ENCODE data around the gene TCAIM. TPM values are rescaled to one million over a fixed set of nuclear protein-coding genes. Genes with fewer than 3 reads are reported as not detected.

Gene TCAIM
- total and polyA plus RNA-seq, 2 experiments from 2014 or later = 10.3 to 26.0 TPM

DNA sequence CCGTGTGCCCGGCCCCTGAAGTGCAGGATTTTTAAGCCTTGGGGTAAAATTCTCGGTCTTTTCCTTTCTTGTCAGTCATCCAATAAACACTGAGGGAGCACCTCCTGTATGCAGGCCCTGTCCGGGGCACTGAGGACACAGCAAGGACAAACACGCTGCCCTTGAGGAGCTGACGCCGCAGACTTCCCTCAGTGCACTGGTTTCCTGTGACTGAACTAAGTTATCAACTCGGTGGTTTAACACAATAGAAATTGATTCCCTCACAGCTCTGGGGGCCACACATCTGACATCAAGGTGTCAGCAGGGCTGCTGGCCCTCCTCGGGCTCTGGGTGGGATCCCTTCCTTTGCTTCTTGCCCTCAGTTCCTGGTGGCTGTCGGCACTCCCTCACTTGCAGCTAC is 73.8 kb downstream of the TCAIM start (continued):
- TF ChIP-seq JUNB (IDR thresholded peaks at IDR 0.05; ENCODE audit: unreplicated experiment) (no peak), NANOG (IDR thresholded peaks at IDR 0.05; ENCODE audit: borderline replicate concordance) (no peak), CREB1 (CRISPR knock-in tag; IDR thresholded peaks at IDR 0.05; ENCODE audit: low read depth) (no peak), ZNF331 (CRISPR knock-in tag; IDR thresholded peaks at IDR 0.05; ENCODE audit: low read depth) (no peak)
- TF ChIP-seq, protein P1, sequence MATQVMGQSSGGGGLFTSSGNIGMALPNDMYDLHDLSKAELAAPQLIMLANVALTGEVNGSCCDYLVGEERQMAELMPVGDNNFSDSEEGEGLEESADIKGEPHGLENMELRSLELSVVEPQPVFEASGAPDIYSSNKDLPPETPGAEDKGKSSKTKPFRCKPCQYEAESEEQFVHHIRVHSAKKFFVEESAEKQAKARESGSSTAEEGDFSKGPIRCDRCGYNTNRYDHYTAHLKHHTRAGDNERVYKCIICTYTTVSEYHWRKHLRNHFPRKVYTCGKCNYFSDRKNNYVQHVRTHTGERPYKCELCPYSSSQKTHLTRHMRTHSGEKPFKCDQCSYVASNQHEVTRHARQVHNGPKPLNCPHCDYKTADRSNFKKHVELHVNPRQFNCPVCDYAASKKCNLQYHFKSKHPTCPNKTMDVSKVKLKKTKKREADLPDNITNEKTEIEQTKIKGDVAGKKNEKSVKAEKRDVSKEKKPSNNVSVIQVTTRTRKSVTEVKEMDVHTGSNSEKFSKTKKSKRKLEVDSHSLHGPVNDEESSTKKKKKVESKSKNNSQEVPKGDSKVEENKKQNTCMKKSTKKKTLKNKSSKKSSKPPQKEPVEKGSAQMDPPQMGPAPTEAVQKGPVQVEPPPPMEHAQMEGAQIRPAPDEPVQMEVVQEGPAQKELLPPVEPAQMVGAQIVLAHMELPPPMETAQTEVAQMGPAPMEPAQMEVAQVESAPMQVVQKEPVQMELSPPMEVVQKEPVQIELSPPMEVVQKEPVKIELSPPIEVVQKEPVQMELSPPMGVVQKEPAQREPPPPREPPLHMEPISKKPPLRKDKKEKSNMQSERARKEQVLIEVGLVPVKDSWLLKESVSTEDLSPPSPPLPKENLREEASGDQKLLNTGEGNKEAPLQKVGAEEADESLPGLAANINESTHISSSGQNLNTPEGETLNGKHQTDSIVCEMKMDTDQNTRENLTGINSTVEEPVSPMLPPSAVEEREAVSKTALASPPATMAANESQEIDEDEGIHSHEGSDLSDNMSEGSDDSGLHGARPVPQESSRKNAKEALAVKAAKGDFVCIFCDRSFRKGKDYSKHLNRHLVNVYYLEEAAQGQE (IDR thresholded peaks at IDR 0.05; ENCODE audit: unreplicated experiment) = no peak

DNA sequence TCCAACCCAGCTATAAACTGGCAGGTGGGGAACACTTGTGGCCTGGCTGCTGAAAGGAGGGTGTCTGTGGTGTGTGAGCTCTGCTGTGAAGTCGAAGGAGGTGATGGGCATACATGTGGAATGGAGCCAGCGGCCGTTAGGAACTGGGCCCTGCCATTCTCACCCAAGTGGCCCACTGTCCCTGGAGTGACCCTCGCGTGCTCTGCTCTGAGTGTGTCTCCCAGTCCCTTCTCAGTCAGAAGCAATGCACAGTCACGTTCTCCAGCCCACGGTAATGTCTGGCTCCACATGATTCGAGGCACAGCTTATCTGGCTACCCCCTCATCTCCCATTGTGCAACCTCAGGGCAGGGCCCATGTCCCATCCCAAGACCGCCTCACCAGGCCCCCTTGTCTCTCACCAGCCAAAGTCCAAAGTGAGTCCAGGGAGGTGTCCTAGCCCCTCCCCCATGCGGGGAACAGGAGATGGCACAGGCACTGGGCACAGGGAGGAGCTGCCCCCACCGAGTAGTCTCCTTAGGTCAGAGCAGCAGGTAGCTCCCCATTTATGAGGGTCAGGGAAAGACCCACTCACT is 76.0 kb downstream of the TCAIM start:
- no peak for DNase-seq (ENCODE audit: low spot score)
- TF ChIP-seq ZNF114 (CRISPR knock-in tag; IDR thresholded peaks at IDR 0.05) = no peak
- no peak for TF ChIP-seq STAT1 (IDR thresholded peaks at IDR 0.05; ENCODE audit: unreplicated experiment)
- TF ChIP-seq, protein P2, sequence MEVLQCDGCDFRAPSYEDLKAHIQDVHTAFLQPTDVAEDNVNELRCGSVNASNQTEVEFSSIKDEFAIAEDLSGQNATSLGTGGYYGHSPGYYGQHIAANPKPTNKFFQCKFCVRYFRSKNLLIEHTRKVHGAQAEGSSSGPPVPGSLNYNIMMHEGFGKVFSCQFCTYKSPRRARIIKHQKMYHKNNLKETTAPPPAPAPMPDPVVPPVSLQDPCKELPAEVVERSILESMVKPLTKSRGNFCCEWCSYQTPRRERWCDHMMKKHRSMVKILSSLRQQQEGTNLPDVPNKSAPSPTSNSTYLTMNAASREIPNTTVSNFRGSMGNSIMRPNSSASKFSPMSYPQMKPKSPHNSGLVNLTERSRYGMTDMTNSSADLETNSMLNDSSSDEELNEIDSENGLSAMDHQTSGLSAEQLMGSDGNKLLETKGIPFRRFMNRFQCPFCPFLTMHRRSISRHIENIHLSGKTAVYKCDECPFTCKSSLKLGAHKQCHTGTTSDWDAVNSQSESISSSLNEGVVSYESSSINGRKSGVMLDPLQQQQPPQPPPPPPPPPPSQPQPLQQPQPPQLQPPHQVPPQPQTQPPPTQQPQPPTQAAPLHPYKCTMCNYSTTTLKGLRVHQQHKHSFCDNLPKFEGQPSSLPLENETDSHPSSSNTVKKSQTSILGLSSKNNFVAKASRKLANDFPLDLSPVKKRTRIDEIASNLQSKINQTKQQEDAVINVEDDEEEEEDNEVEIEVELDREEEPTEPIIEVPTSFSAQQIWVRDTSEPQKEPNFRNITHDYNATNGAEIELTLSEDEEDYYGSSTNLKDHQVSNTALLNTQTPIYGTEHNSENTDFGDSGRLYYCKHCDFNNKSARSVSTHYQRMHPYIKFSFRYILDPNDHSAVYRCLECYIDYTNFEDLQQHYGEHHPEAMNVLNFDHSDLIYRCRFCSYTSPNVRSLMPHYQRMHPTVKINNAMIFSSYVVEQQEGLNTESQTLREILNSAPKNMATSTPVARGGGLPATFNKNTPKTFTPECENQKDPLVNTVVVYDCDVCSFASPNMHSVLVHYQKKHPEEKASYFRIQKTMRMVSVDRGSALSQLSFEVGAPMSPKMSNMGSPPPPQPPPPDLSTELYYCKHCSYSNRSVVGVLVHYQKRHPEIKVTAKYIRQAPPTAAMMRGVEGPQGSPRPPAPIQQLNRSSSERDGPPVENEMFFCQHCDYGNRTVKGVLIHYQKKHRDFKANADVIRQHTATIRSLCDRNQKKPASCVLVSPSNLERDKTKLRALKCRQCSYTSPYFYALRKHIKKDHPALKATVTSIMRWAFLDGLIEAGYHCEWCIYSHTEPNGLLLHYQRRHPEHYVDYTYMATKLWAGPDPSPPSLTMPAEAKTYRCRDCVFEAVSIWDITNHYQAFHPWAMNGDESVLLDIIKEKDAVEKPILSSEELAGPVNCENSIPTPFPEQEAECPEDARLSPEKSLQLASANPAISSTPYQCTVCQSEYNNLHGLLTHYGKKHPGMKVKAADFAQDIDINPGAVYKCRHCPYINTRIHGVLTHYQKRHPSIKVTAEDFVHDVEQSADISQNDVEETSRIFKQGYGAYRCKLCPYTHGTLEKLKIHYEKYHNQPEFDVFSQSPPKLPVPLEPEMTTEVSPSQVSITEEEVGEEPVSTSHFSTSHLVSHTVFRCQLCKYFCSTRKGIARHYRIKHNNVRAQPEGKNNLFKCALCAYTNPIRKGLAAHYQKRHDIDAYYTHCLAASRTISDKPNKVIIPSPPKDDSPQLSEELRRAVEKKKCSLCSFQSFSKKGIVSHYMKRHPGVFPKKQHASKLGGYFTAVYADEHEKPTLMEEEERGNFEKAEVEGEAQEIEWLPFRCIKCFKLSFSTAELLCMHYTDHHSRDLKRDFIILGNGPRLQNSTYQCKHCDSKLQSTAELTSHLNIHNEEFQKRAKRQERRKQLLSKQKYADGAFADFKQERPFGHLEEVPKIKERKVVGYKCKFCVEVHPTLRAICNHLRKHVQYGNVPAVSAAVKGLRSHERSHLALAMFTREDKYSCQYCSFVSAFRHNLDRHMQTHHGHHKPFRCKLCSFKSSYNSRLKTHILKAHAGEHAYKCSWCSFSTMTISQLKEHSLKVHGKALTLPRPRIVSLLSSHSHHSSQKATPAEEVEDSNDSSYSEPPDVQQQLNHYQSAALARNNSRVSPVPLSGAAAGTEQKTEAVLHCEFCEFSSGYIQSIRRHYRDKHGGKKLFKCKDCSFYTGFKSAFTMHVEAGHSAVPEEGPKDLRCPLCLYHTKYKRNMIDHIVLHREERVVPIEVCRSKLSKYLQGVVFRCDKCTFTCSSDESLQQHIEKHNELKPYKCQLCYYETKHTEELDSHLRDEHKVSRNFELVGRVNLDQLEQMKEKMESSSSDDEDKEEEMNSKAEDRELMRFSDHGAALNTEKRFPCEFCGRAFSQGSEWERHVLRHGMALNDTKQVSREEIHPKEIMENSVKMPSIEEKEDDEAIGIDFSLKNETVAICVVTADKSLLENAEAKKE (CRISPR knock-in tag; IDR thresholded peaks at IDR 0.05) = no peak
- TF ChIP-seq EZH2 (IDR thresholded peaks at IDR 0.05; ENCODE audit: low read depth, unreplicated experiment) = no peak
- TF ChIP-seq JUNB (IDR thresholded peaks at IDR 0.05; ENCODE audit: unreplicated experiment) = no peak
- TF ChIP-seq CREB1 (CRISPR knock-in tag; IDR thresholded peaks at IDR 0.05; ENCODE audit: low read depth) = no peak
- TF ChIP-seq, protein P3, sequence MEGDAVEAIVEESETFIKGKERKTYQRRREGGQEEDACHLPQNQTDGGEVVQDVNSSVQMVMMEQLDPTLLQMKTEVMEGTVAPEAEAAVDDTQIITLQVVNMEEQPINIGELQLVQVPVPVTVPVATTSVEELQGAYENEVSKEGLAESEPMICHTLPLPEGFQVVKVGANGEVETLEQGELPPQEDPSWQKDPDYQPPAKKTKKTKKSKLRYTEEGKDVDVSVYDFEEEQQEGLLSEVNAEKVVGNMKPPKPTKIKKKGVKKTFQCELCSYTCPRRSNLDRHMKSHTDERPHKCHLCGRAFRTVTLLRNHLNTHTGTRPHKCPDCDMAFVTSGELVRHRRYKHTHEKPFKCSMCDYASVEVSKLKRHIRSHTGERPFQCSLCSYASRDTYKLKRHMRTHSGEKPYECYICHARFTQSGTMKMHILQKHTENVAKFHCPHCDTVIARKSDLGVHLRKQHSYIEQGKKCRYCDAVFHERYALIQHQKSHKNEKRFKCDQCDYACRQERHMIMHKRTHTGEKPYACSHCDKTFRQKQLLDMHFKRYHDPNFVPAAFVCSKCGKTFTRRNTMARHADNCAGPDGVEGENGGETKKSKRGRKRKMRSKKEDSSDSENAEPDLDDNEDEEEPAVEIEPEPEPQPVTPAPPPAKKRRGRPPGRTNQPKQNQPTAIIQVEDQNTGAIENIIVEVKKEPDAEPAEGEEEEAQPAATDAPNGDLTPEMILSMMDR (conservative IDR thresholded peaks at IDR 0.05; ENCODE audit: low read depth in 2 of 2) = no peak
- TF ChIP-seq POLR2AphosphoS5 (IDR thresholded peaks at IDR 0.05; ENCODE audit: low read depth) = no peak
- TF ChIP-seq ZNF331 (CRISPR knock-in tag; IDR thresholded peaks at IDR 0.05; ENCODE audit: low read depth) = no peak
- TF ChIP-seq, protein P4, sequence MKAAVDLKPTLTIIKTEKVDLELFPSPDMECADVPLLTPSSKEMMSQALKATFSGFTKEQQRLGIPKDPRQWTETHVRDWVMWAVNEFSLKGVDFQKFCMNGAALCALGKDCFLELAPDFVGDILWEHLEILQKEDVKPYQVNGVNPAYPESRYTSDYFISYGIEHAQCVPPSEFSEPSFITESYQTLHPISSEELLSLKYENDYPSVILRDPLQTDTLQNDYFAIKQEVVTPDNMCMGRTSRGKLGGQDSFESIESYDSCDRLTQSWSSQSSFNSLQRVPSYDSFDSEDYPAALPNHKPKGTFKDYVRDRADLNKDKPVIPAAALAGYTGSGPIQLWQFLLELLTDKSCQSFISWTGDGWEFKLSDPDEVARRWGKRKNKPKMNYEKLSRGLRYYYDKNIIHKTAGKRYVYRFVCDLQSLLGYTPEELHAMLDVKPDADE (IDR thresholded peaks at IDR 0.05) = no peak
- TF ChIP-seq EZH2phosphoT487 (IDR thresholded peaks at IDR 0.05; ENCODE audit: unreplicated experiment) = no peak

More for the DNA sequence above, 76.0 kb downstream of the TCAIM start:
- Histone ChIP-seq H2AFZ (no peak overlapping the region), H3K4me1 (ENCODE audit: insufficient read depth) (no peaks in the 10 kb centered on the region), H3K36me3 (ENCODE audit: insufficient read depth) (no peaks in the 10 kb centered on the region), H3F3A (replicated peaks; ENCODE audit: low read depth) (no peaks in the 10 kb centered on the region), H4K20me1 (replicated peaks; ENCODE audit: insufficient read depth) (no peaks in the 10 kb centered on the region), H3K9me2 (ENCODE audit: insufficient read depth) (no peaks in the 10 kb centered on the region), H3K27me3 (ENCODE audit: insufficient read depth) (no peaks in the 10 kb centered on the region), H3K27ac (ENCODE audit: low read depth) (no peak overlapping the region), H3K79me2 (replicated peaks; ENCODE audit: insufficient read depth) (no peaks in the 10 kb centered on the region), H3K4me2 (no peak overlapping the region), H3K4me3 (no peak overlapping the region)
- H3K27ac Mint-ChIP-seq = no peak overlapping the region
- peaks cover 7% of the 10 kb centered on the region; the same call in 2 of the 3 replicates for H3K36me3 Mint-ChIP-seq (ENCODE audit: low read depth)
- H3K4me1 Mint-ChIP-seq = peaks cover 7% of the 10 kb centered on the region; the same call in 1 of the 3 replicates
- no peak overlapping the region for H3K4me3 Mint-ChIP-seq
- H3K9me3 Mint-ChIP-seq = peaks cover 8% of the 10 kb centered on the region
- ATAC-seq = no peak
- peaks cover 6% of the 10 kb centered on the region for H3K27me3 Mint-ChIP-seq (ENCODE audit: insufficient read depth, low read depth, poor library complexity)

All from GM23338 (cell line).